Measurements from ENCODE around the gene TMEM256. TPM values are rescaled to one million over a fixed set of nuclear protein-coding genes. Genes with fewer than 3 reads are reported as not detected.
A peak's percentile ranks its signal among the peaks of the same experiment; 100 is the strongest.

The TMEM256 gene
- total and polyA plus RNA-seq, 9 of the 15 experiments (the other 6 are each of a cell fraction or from before 2014, with no cell fraction given): 43.4 to 177 (median 68.5) TPM

GRCh38 chr17:7403977-7404736 is at the start of gene TMEM256 (continued):
- no peak for TF ChIP-seq RERE (CRISPR knock-in tag; IDR thresholded peaks at IDR 0.05; ENCODE audit: borderline replicate concordance)
- TF ChIP-seq ZNF274 (IDR thresholded peaks at IDR 0.05; ENCODE audit: borderline replicate concordance, low read depth, low read length): no peak
- no peak for TF ChIP-seq CHD7 (IDR thresholded peaks at IDR 0.05; ENCODE audit: low read depth, low read length)
- TF ChIP-seq TAL1 (IDR thresholded peaks at IDR 0.05): no peak
- TF ChIP-seq ZBTB5 (IDR thresholded peaks at IDR 0.05): peak; percentile 73
- TF ChIP-seq ZNF77 (CRISPR knock-in tag; IDR thresholded peaks at IDR 0.05): no peak
